B cell (primary cell): ENCODE data around the gene RETN. TPM values are rescaled to one million over a fixed set of nuclear protein-coding genes. Genes with fewer than 3 reads are reported as not detected.
A peak's percentile ranks its signal among the peaks of the same experiment; 100 is the strongest.

Experiments
- ATAC-seq: fragments of 200-7000 bp; cut with Tn5 transposase; one replicate; pipeline ENCODE4 v1.10.0; 2021; ENCODE audit warnings: low read depth, mild to moderate bottlenecking, moderate number of reproducible peaks, moderate library complexity
- CTCF ChIA-PET: fragments of 350-600 bp; sonication (Branson Sonifier 250); formaldehyde crosslinking; loops from one replicate; lab custom pipeline; 2021; ENCODE audit warnings: antibody characterized with exemption, inconsistent platforms; lab: Charles Lee
- POLR2A ChIA-PET: fragments of 350-600 bp; sonication (Branson Sonifier 250); formaldehyde crosslinking; loops from one replicate; lab custom pipeline; 2021; ENCODE audit warnings: antibody characterized with exemption; lab: Charles Lee
- DNase-seq: peaks from one replicate; pipeline ENCODE4 v3.0.0; 2013
- H2AFZ ChIP-seq: 2 replicates; pipeline ENCODE4 v1.6.1; 2012; ENCODE audit warnings: mild to moderate bottlenecking, low read depth, low read length; ENCODE audit not compliant: insufficient read depth, poor library complexity, severe bottlenecking
- H3K27ac ChIP-seq, 2 donors: 1 replicate in 1 of 2; 2 replicates in 1 of 2; pipeline ENCODE4 v1.5.1; 2012 to 2013; ENCODE audit warnings: low read length in 2 of 2, mild to moderate bottlenecking in 2 of 2, moderate library complexity in 1 of 2
- H3K27me3 ChIP-seq, 4 experiments: fragments of 200-600 bp in 1 of 4; sonication (generic) in 1 of 4; replicated peaks in 1 of 4; 1 replicate in 2 of 4; 2 replicates in 2 of 4; pipeline versions ENCODE4 v1.6.1 to v1.7.0; 2013 to 2016; ENCODE audit warnings: low read length in 3 of 4, mild to moderate bottlenecking in 2 of 4, mixed read lengths in 1 of 4, moderate library complexity in 1 of 4; ENCODE audit not compliant: insufficient read depth in 4 of 4, control insufficient read depth in 3 of 4; ENCODE audit errors: control extremely low read depth in 1 of 4
- H3K36me3 ChIP-seq, 2 experiments: replicated peaks in 1 of 2; 1 replicate in 1 of 2; 2 replicates in 1 of 2; pipeline versions ENCODE4 v1.6.1 to v1.7.1; 2013; ENCODE audit warnings: low read length in 1 of 2; ENCODE audit not compliant: insufficient read depth in 2 of 2, control insufficient read depth in 1 of 2; ENCODE audit errors: control extremely low read depth in 1 of 2, extremely low read depth in 1 of 2
- H3K4me1 ChIP-seq, 2 donors: fragments of 200-600 bp in 1 of 2; sonication (generic) in 1 of 2; 1 replicate in 1 of 2; 2 replicates in 1 of 2; pipeline versions ENCODE4 v1.5.1 to v1.6.1; 2013 to 2017; ENCODE audit warnings: low read length in 2 of 2; ENCODE audit not compliant: control insufficient read depth in 2 of 2, insufficient read depth in 2 of 2
- H3K4me2 ChIP-seq: replicated peaks from 2 replicates; pipeline ENCODE3; 2012; ENCODE audit warnings: mild to moderate bottlenecking, low read depth, low read length; ENCODE audit not compliant: poor library complexity, severe bottlenecking
- H3K4me3 ChIP-seq, 5 experiments: fragments of 200-600 bp in 1 of 5; sonication (generic) in 1 of 5; 1 replicate in 3 of 5; 2 replicates in 2 of 5; pipeline versions ENCODE4 v1.5.1 to v1.7.0; 2011 to 2016; ENCODE audit warnings: low read length in 4 of 5, mild to moderate bottlenecking in 4 of 5, low read depth in 2 of 5, control low read depth in 1 of 5, moderate library complexity in 1 of 5; ENCODE audit not compliant: insufficient read depth in 1 of 5; ENCODE audit errors: control extremely low read depth in 1 of 5, extremely low read depth in 1 of 5
- H3K79me2 ChIP-seq: fragments of 200-600 bp; sonication (generic); one replicate; pipeline ENCODE4 v1.6.0; 2016; ENCODE audit warnings: low read length; ENCODE audit not compliant: control insufficient read depth, insufficient read depth
- H3K9ac ChIP-seq: fragments of 200-600 bp; sonication (generic); 2 replicates; pipeline ENCODE4 v1.6.1; 2017; ENCODE audit warnings: mild to moderate bottlenecking, low read length, moderate library complexity
- H3K9me3 ChIP-seq, 3 donors: one replicate each; pipeline versions ENCODE4 v1.6.1 to v1.7.1; 2013; ENCODE audit warnings: low read length in 2 of 3; ENCODE audit not compliant: control insufficient read depth in 2 of 3, insufficient read depth in 1 of 3; ENCODE audit errors: control extremely low read depth in 1 of 3
- H4K20me1 ChIP-seq: 2 replicates; pipeline ENCODE4 v1.6.0; 2012; ENCODE audit warnings: mild to moderate bottlenecking, low read length; ENCODE audit not compliant: insufficient read depth, control insufficient read depth, poor library complexity, severe bottlenecking
- H3K27ac Mint-ChIP-seq: one replicate; pipeline ENCODE4 v1.8.0; 2021; ENCODE audit warnings: mixed read lengths
- H3K27me3 Mint-ChIP-seq: one replicate; pipeline ENCODE4 v1.8.0; 2021; ENCODE audit warnings: mixed read lengths
- H3K4me1 Mint-ChIP-seq: one replicate; pipeline ENCODE4 v1.8.0; 2021; ENCODE audit warnings: mixed read lengths
- H3K4me3 Mint-ChIP-seq: one replicate; pipeline ENCODE4 v1.8.0; 2021; ENCODE audit warnings: mixed read lengths
- H3K9me3 Mint-ChIP-seq: one replicate; pipeline ENCODE4 v1.8.0; 2022; ENCODE audit warnings: mixed read lengths; ENCODE audit not compliant: insufficient read depth
- CTCF ChIP-seq: fragments of 200-600 bp; IDR thresholded peaks from one replicate; pipeline ENCODE4 v1.8.0; 2022; ENCODE audit warnings: antibody characterized with exemption, mild to moderate bottlenecking
- EZH2 ChIP-seq: IDR thresholded peaks from 2 replicates; pipeline ENCODE4 v1.6.1; 2012; ENCODE audit warnings: borderline replicate concordance, low read depth, mild to moderate bottlenecking, moderate library complexity, low read length; ENCODE audit not compliant: insufficient read depth, poor library complexity, severe bottlenecking
- WGBS: methylation state at CpG from one replicate; pipeline ENCODE4 v1.1.5; 2013; ENCODE audit warnings: missing lambda C conversion rate; ENCODE audit not compliant: insufficient coverage; 5-methylcytosine and 5-hydroxymethylcytosine counted together
- intact Hi-C: fragments of 100-400 bp; cut with micrococcal nuclease; formaldehyde crosslinking; loops from one replicate; pipeline ENCODE4 v1.10.0; 2022
- polyA plus RNA-seq: library from polyadenylated mRNA; depleted of rRNA; stranded (reverse); fragments of >200 nt; gene quantifications from 2 replicates; pipeline ENCODE4 v1.2.3, GENCODE V29; 2012
- total RNA-seq, 2 donors: library from RNA; stranded (reverse); fragments of 120-200 nt in 1 of 2; gene quantifications; 1 replicate in 1 of 2; 2 replicates in 1 of 2; pipeline versions ENCODE4 v1.2.3 to v1.2.4, GENCODE V29; 2013 to 2022

The RETN gene
- total and polyA plus RNA-seq, 2 donors (not counting 1 experiment from before 2014, with no cell fraction given), result not detected

DNA sequence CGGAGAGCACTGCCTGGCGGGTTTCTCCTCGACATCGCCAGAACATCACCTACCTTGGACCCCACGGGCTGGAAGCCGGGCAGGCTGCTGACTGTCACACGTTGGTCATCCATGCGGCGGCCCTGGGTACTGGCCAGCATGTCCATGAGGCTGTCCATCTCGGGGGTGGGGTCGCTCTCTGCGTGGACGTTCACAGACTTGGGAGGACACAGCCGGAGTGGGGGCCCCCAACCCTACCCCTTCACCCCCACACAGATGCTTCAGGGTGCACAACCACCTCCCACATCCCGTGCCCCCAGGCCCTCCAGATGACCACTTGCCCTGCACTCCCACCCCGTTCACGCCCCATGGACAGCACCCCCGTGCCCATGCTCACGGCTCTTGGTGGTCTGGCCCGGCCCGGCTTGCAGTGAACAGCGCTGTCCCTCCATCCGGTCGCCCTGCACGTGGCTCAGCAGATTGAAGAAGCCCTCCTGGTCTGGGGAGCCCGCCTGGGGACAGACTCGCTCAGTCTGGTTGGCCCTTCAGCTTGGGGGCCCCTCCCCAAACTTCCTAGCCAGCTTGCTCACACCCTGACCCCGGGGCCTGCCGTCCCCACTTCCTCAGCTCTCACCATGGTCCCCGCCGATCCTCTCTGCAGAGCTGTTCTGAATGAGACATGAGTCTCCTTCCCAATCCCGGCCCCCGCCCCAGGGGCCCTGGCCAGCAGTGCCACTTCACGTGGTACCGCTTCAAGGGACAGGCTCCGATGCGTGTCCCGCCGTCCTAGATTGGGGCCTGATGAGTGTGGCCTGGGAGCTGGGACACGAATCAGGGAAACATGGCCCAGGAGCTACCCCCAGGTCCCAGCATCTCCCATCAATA, 36.3 kb upstream of the RETN start:
- ChIA-PET POLR2A (no interaction called here), CTCF (no interaction called here)
- H3K27ac ChIP-seq, result no peak overlapping the region
- Mint-ChIP-seq H3K27ac (no peak overlapping the region), H3K27me3 (no peaks in the 10 kb centered on the region), H3K4me1 (peaks cover 53% of the 10 kb centered on the region), H3K9me3 (no peaks in the 10 kb centered on the region), H3K4me3 (no peak overlapping the region)
- peaks cover 0 to 13% of the 10 kb centered on the region in 2 experiments for H3K36me3 ChIP-seq
- peaks cover 0 to 10% (median 0%) of the 10 kb centered on the region in 3 donors for H3K9me3 ChIP-seq
- H3K27me3 ChIP-seq, result no peaks in the 10 kb centered on the region
- 99% methylated on average over 40 of the region's 40 CpGs for WGBS
- H3K4me1 ChIP-seq, result peaks cover 30 to 42% of the 10 kb centered on the region in 2 donors
- H3K4me3 ChIP-seq, result no peak overlapping the region
- H2AFZ ChIP-seq, result no peak overlapping the region
- DNase-seq (no peak), ATAC-seq (no peak)
- H3K9ac ChIP-seq, result no peak overlapping the region
- no peak overlapping the region for H3K4me2 ChIP-seq
- H4K20me1 ChIP-seq, result peaks cover 13% of the 10 kb centered on the region
- TF ChIP-seq EZH2, result no peak
- no peak for TF ChIP-seq CTCF
- H3K79me2 ChIP-seq, result peaks cover 88% of the 10 kb centered on the region
- intact Hi-C loops, result no loop called here

- intact Hi-C loops, result no loop called here
- 63% methylated on average over 2 of the region's 2 CpGs for WGBS
- no peak within 1 kb of the TSS for H3K9ac ChIP-seq
- peaks cover 87% of the 10 kb centered on the region for H3K79me2 ChIP-seq
- DNase-seq, result no peak
- H3K4me3 Mint-ChIP-seq, result peak within 1 kb of the TSS; percentile 13
- no peak within 1 kb of the TSS for H3K4me2 ChIP-seq
- ChIA-PET POLR2A (no interaction called here), CTCF (no interaction called here)
- no peaks in the 10 kb centered on the region for H3K9me3 Mint-ChIP-seq
- no peak within 1 kb of the TSS for H3K27ac Mint-ChIP-seq
- H3K9me3 ChIP-seq, result peaks cover 0 to 10% (median 0%) of the 10 kb centered on the region in 3 donors
- H3K27ac ChIP-seq, result no peak within 1 kb of the TSS
- no peak within 1 kb of the TSS for H2AFZ ChIP-seq
- peaks cover 2% of the 10 kb centered on the region for H4K20me1 ChIP-seq
- H3K27me3 ChIP-seq, result no peaks in the 10 kb centered on the region
- peaks cover 29 to 37% of the 10 kb centered on the region in 2 donors for H3K4me1 ChIP-seq
- no peak for ATAC-seq
- no peak within 1 kb of the TSS for H3K4me3 ChIP-seq
- peaks cover 0 to 10% of the 10 kb centered on the region in 2 experiments for H3K36me3 ChIP-seq
- no peaks in the 10 kb centered on the region for H3K27me3 Mint-ChIP-seq
- peaks cover 50% of the 10 kb centered on the region for H3K4me1 Mint-ChIP-seq
- TF ChIP-seq EZH2 (no peak), CTCF (no peak)
Observed at GRCh38 chr19:7633698-7634097, 35.2 kb upstream of the RETN start, which contains the start of gene PCP2. Gene PCP2 (minus strand): TSS chr19:7633719. CDS start chr19:7633457, 262 bp downstream.
